ENCODE results near the gene CCR2.
"Not testable (repeated sequence)": the region's sequence is repeated elsewhere in the genome, so short reads cannot be mapped to it uniquely, and the experiment has no call there.

DNA sequence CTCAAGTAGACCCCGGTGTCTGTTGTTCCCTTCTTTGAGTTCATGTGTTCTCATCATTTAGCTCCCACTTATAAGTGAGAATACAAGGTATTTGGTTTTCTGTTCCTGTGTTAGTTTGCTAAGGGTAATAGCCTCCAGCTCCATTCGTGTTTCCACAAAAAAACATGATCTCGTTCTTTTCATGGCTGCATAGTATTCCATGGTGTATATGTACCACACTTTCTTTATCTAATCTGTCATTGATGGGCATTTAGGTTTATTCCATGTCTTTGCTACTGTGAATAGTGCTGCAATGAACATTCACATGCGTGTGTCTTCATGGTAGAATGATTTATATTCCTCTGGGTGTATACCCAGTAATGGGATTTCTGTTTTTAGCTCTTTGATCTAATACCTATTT, 49.0 kb downstream of the CCR2 start:
- TF ChIP-seq, protein P1, sequence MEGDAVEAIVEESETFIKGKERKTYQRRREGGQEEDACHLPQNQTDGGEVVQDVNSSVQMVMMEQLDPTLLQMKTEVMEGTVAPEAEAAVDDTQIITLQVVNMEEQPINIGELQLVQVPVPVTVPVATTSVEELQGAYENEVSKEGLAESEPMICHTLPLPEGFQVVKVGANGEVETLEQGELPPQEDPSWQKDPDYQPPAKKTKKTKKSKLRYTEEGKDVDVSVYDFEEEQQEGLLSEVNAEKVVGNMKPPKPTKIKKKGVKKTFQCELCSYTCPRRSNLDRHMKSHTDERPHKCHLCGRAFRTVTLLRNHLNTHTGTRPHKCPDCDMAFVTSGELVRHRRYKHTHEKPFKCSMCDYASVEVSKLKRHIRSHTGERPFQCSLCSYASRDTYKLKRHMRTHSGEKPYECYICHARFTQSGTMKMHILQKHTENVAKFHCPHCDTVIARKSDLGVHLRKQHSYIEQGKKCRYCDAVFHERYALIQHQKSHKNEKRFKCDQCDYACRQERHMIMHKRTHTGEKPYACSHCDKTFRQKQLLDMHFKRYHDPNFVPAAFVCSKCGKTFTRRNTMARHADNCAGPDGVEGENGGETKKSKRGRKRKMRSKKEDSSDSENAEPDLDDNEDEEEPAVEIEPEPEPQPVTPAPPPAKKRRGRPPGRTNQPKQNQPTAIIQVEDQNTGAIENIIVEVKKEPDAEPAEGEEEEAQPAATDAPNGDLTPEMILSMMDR (conservative IDR thresholded peaks at IDR 0.05): not testable (repeated sequence)
- TF ChIP-seq ZFX (IDR thresholded peaks at IDR 0.05): not testable (repeated sequence)
